SK-N-MC (cell line): ENCODE data around the gene LMF1.

Source experiments
- EZH2 ChIP-seq: fragments of 200-600 bp; sonication (generic); IDR thresholded peaks from one replicate; pipeline ENCODE4 v1.6.1; 2017; ENCODE audit warnings: antibody characterized with exemption
- POLR2AphosphoS5 ChIP-seq: IDR thresholded peaks from 2 replicates; pipeline ENCODE4 v1.6.1; 2012; ENCODE audit warnings: mild to moderate bottlenecking, low read depth, low read length, borderline replicate concordance

GRCh38 chr16:930076-930475 lies 40.7 kb downstream of the LMF1 start:
- no peak for TF ChIP-seq EZH2
- no peak for TF ChIP-seq POLR2AphosphoS5
